B cell (primary cell): Measurements from ENCODE around the gene PCSK9. TPM values are rescaled to one million over a fixed set of nuclear protein-coding genes. Genes with fewer than 3 reads are reported as not detected.

Experiments used
- ATAC-seq: fragments of 200-7000 bp; cut with Tn5 transposase; one replicate; pipeline ENCODE4 v1.10.0; 2021; ENCODE audit warnings: low read depth, mild to moderate bottlenecking, moderate number of reproducible peaks, moderate library complexity
- CTCF ChIA-PET: fragments of 350-600 bp; sonication (Branson Sonifier 250); formaldehyde crosslinking; loops from one replicate; lab custom pipeline; 2021; ENCODE audit warnings: antibody characterized with exemption, inconsistent platforms; lab: Charles Lee
- POLR2A ChIA-PET: fragments of 350-600 bp; sonication (Branson Sonifier 250); formaldehyde crosslinking; loops from one replicate; lab custom pipeline; 2021; ENCODE audit warnings: antibody characterized with exemption; lab: Charles Lee
- DNase-seq: peaks from one replicate; pipeline ENCODE4 v3.0.0; 2013
- H2AFZ ChIP-seq: 2 replicates; pipeline ENCODE4 v1.6.1; 2012; ENCODE audit warnings: mild to moderate bottlenecking, low read depth, low read length; ENCODE audit not compliant: insufficient read depth, poor library complexity, severe bottlenecking
- H3K27ac ChIP-seq, 2 donors: 1 replicate in 1 of 2; 2 replicates in 1 of 2; pipeline ENCODE4 v1.5.1; 2012 to 2013; ENCODE audit warnings: low read length in 2 of 2, mild to moderate bottlenecking in 2 of 2, moderate library complexity in 1 of 2
- H3K27me3 ChIP-seq, 4 experiments: fragments of 200-600 bp in 1 of 4; sonication (generic) in 1 of 4; replicated peaks in 1 of 4; 1 replicate in 2 of 4; 2 replicates in 2 of 4; pipeline versions ENCODE4 v1.6.1 to v1.7.0; 2013 to 2016; ENCODE audit warnings: low read length in 3 of 4, mild to moderate bottlenecking in 2 of 4, mixed read lengths in 1 of 4, moderate library complexity in 1 of 4; ENCODE audit not compliant: insufficient read depth in 4 of 4, control insufficient read depth in 3 of 4; ENCODE audit errors: control extremely low read depth in 1 of 4
- H3K36me3 ChIP-seq, 2 experiments: replicated peaks in 1 of 2; 1 replicate in 1 of 2; 2 replicates in 1 of 2; pipeline versions ENCODE4 v1.6.1 to v1.7.1; 2013; ENCODE audit warnings: low read length in 1 of 2; ENCODE audit not compliant: insufficient read depth in 2 of 2, control insufficient read depth in 1 of 2; ENCODE audit errors: control extremely low read depth in 1 of 2, extremely low read depth in 1 of 2
- H3K4me1 ChIP-seq, 2 donors: fragments of 200-600 bp in 1 of 2; sonication (generic) in 1 of 2; 1 replicate in 1 of 2; 2 replicates in 1 of 2; pipeline versions ENCODE4 v1.5.1 to v1.6.1; 2013 to 2017; ENCODE audit warnings: low read length in 2 of 2; ENCODE audit not compliant: control insufficient read depth in 2 of 2, insufficient read depth in 2 of 2
- H3K4me2 ChIP-seq: replicated peaks from 2 replicates; pipeline ENCODE3; 2012; ENCODE audit warnings: mild to moderate bottlenecking, low read depth, low read length; ENCODE audit not compliant: poor library complexity, severe bottlenecking
- H3K4me3 ChIP-seq, 5 experiments: fragments of 200-600 bp in 1 of 5; sonication (generic) in 1 of 5; 1 replicate in 3 of 5; 2 replicates in 2 of 5; pipeline versions ENCODE4 v1.5.1 to v1.7.0; 2011 to 2016; ENCODE audit warnings: low read length in 4 of 5, mild to moderate bottlenecking in 4 of 5, low read depth in 2 of 5, control low read depth in 1 of 5, moderate library complexity in 1 of 5; ENCODE audit not compliant: insufficient read depth in 1 of 5; ENCODE audit errors: control extremely low read depth in 1 of 5, extremely low read depth in 1 of 5
- H3K79me2 ChIP-seq: fragments of 200-600 bp; sonication (generic); one replicate; pipeline ENCODE4 v1.6.0; 2016; ENCODE audit warnings: low read length; ENCODE audit not compliant: control insufficient read depth, insufficient read depth
- H3K9ac ChIP-seq: fragments of 200-600 bp; sonication (generic); 2 replicates; pipeline ENCODE4 v1.6.1; 2017; ENCODE audit warnings: mild to moderate bottlenecking, low read length, moderate library complexity
- H3K9me3 ChIP-seq, 3 donors: one replicate each; pipeline versions ENCODE4 v1.6.1 to v1.7.1; 2013; ENCODE audit warnings: low read length in 2 of 3; ENCODE audit not compliant: control insufficient read depth in 2 of 3, insufficient read depth in 1 of 3; ENCODE audit errors: control extremely low read depth in 1 of 3
- H4K20me1 ChIP-seq: 2 replicates; pipeline ENCODE4 v1.6.0; 2012; ENCODE audit warnings: mild to moderate bottlenecking, low read length; ENCODE audit not compliant: insufficient read depth, control insufficient read depth, poor library complexity, severe bottlenecking
- H3K27ac Mint-ChIP-seq: one replicate; pipeline ENCODE4 v1.8.0; 2021; ENCODE audit warnings: mixed read lengths
- H3K27me3 Mint-ChIP-seq: one replicate; pipeline ENCODE4 v1.8.0; 2021; ENCODE audit warnings: mixed read lengths
- H3K4me1 Mint-ChIP-seq: one replicate; pipeline ENCODE4 v1.8.0; 2021; ENCODE audit warnings: mixed read lengths
- H3K4me3 Mint-ChIP-seq: one replicate; pipeline ENCODE4 v1.8.0; 2021; ENCODE audit warnings: mixed read lengths
- H3K9me3 Mint-ChIP-seq: one replicate; pipeline ENCODE4 v1.8.0; 2022; ENCODE audit warnings: mixed read lengths; ENCODE audit not compliant: insufficient read depth
- EZH2 ChIP-seq: IDR thresholded peaks from 2 replicates; pipeline ENCODE4 v1.6.1; 2012; ENCODE audit warnings: borderline replicate concordance, low read depth, mild to moderate bottlenecking, moderate library complexity, low read length; ENCODE audit not compliant: insufficient read depth, poor library complexity, severe bottlenecking
- WGBS: methylation state at CpG from one replicate; pipeline ENCODE4 v1.1.5; 2013; ENCODE audit warnings: missing lambda C conversion rate; ENCODE audit not compliant: insufficient coverage; 5-methylcytosine and 5-hydroxymethylcytosine counted together
- intact Hi-C: fragments of 100-400 bp; cut with micrococcal nuclease; formaldehyde crosslinking; loops from one replicate; pipeline ENCODE4 v1.10.0; 2022
- polyA plus RNA-seq: library from polyadenylated mRNA; depleted of rRNA; stranded (reverse); fragments of >200 nt; gene quantifications from 2 replicates; pipeline ENCODE4 v1.2.3, GENCODE V29; 2012
- total RNA-seq, 2 donors: library from RNA; stranded (reverse); fragments of 120-200 nt in 1 of 2; gene quantifications; 1 replicate in 1 of 2; 2 replicates in 1 of 2; pipeline versions ENCODE4 v1.2.3 to v1.2.4, GENCODE V29; 2013 to 2022
- TF ChIP-seq, protein P1 (sequence below): fragments of 200-600 bp; IDR thresholded peaks from one replicate; pipeline ENCODE4 v1.8.0; 2022; ENCODE audit warnings: antibody characterized with exemption, mild to moderate bottlenecking

Gene PCSK9
- total and polyA plus RNA-seq, 2 donors (not counting 1 experiment from before 2014, with no cell fraction given) = not detected

DNA sequence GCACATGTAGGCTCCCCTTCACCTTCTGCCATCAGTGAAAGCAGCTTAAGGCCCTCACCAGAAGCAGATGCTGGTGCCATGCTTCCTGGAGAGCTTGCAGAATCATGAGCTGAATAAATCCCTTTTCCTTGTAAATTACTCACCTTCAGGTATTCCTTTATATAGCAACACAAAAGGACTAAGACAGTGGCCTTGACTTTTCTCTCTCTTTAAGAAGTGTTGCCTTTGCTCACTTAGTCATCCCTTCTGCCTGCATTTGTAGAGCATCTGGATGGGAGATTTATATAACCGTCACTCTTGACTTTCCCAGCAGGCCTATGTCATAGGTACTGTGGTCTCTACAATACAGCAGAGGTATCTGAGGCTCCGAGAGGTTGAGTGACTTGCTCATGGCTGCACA lies 3.7 kb downstream of the PCSK9 start:
- ATAC-seq = no peak
- Mint-ChIP-seq H3K27ac (no peak overlapping the region), H3K4me3 (no peak overlapping the region), H3K9me3 (no peaks in the 10 kb centered on the region), H3K27me3 (peaks cover 44% of the 10 kb centered on the region), H3K4me1 (no peaks in the 10 kb centered on the region)
- Histone ChIP-seq H3K36me3 (no peaks in the 10 kb centered on the region), H3K4me3 (no peak overlapping the region), H3K9me3 (no peaks in the 10 kb centered on the region), H3K4me1 (no peaks in the 10 kb centered on the region), H4K20me1 (no peaks in the 10 kb centered on the region), H3K79me2 (no peaks in the 10 kb centered on the region), H3K27ac (no peak overlapping the region), H3K9ac (no peak overlapping the region), H3K4me2 (no peak overlapping the region), H2AFZ (no peak overlapping the region), H3K27me3 (peaks cover 0 to 20% (median 4%) of the 10 kb centered on the region in 4 experiments)
- POLR2A ChIA-PET = no interaction called here
- DNase-seq = no peak
- intact Hi-C loops = no loop called here
- CTCF ChIA-PET = no interaction called here
- 100% methylated on average over 2 of the region's 2 CpGs for WGBS
- TF ChIP-seq, protein P1, sequence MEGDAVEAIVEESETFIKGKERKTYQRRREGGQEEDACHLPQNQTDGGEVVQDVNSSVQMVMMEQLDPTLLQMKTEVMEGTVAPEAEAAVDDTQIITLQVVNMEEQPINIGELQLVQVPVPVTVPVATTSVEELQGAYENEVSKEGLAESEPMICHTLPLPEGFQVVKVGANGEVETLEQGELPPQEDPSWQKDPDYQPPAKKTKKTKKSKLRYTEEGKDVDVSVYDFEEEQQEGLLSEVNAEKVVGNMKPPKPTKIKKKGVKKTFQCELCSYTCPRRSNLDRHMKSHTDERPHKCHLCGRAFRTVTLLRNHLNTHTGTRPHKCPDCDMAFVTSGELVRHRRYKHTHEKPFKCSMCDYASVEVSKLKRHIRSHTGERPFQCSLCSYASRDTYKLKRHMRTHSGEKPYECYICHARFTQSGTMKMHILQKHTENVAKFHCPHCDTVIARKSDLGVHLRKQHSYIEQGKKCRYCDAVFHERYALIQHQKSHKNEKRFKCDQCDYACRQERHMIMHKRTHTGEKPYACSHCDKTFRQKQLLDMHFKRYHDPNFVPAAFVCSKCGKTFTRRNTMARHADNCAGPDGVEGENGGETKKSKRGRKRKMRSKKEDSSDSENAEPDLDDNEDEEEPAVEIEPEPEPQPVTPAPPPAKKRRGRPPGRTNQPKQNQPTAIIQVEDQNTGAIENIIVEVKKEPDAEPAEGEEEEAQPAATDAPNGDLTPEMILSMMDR = no peak
- no peak for TF ChIP-seq EZH2

- intact Hi-C loops = no loop called here
- no peaks in the 10 kb centered on the region for H3K9me3 ChIP-seq
- CTCF ChIA-PET = no interaction called here
- DNase-seq = no peak
- no peak overlapping the region for H3K4me2 ChIP-seq
- Mint-ChIP-seq H3K27ac (no peak overlapping the region), H3K9me3 (no peaks in the 10 kb centered on the region), H3K4me3 (no peak overlapping the region), H3K4me1 (no peaks in the 10 kb centered on the region), H3K27me3 (peaks cover 36% of the 10 kb centered on the region)
- no peaks in the 10 kb centered on the region for H3K79me2 ChIP-seq
- no peak overlapping the region for H2AFZ ChIP-seq
- ATAC-seq = no peak
- peaks cover 0 to 14% (median 3%) of the 10 kb centered on the region in 4 experiments for H3K27me3 ChIP-seq
- no peaks in the 10 kb centered on the region for H3K4me1 ChIP-seq
- H3K4me3 ChIP-seq = no peak overlapping the region
- TF ChIP-seq, protein P1 = no peak
- TF ChIP-seq EZH2 = no peak
- no peaks in the 10 kb centered on the region for H3K36me3 ChIP-seq
- no peak overlapping the region for H3K27ac ChIP-seq
- no peaks in the 10 kb centered on the region for H4K20me1 ChIP-seq
- POLR2A ChIA-PET = no interaction called here
- WGBS = 96% methylated on average over 9 of the region's 9 CpGs
- H3K9ac ChIP-seq = no peak overlapping the region
These were observed 4.4 kb downstream of the PCSK9 start for GRCh38 chr1:55043726-55044125.
